ENCODE results near the gene RUNX1.

The RUNX1 gene

DNA sequence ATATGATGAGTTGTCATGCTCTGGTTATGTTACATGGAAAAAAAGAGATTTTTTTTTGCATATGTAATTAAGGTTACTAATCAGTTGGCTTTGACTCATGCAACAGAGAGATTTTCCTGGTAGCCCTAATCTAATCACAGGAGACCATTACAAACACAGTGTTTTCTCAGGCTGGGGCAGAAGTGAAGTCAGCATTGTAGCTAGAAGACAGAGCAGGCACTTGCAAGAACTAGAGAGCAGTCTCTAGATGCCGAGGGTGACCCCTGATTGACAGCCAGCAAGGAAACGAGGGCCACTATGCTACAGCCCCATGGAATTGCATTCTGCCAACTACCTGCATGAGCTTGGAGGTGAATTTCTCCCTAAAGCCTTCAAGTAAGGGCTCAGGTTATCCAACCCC, 151.3 kb downstream of the RUNX1 start:
- ChIA-PET POLR2A (interaction anchor here (1.1 kb wide), 1 partner anchor 10 kb away, joined by 3 read pairs; no protein-coding TSS in a partner anchor), CTCF (no interaction called here)
- no peak for TF ChIP-seq FOXA1 (IDR thresholded peaks at IDR 0.05)
- no peak for TF ChIP-seq NFRKB (IDR thresholded peaks at IDR 0.05)
- TF ChIP-seq, protein P1, sequence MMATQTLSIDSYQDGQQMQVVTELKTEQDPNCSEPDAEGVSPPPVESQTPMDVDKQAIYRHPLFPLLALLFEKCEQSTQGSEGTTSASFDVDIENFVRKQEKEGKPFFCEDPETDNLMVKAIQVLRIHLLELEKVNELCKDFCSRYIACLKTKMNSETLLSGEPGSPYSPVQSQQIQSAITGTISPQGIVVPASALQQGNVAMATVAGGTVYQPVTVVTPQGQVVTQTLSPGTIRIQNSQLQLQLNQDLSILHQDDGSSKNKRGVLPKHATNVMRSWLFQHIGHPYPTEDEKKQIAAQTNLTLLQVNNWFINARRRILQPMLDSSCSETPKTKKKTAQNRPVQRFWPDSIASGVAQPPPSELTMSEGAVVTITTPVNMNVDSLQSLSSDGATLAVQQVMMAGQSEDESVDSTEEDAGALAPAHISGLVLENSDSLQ (IDR thresholded peaks at IDR 0.05), result no peak
- TF ChIP-seq ARNT (IDR thresholded peaks at IDR 0.05), result no peak
- no peak for TF ChIP-seq HDGF (IDR thresholded peaks at IDR 0.05; ENCODE audit: borderline replicate concordance)
- no peak for TF ChIP-seq FOXM1 (IDR thresholded peaks at IDR 0.05; ENCODE audit: borderline replicate concordance)
- no peak for TF ChIP-seq TARDBP (IDR thresholded peaks at IDR 0.05)
- no peak for TF ChIP-seq LEF1 (IDR thresholded peaks at IDR 0.05; ENCODE audit: borderline replicate concordance)
- TF ChIP-seq SP1 (IDR thresholded peaks at IDR 0.05), result no peak
- no peak for TF ChIP-seq BHLHE40 (IDR thresholded peaks at IDR 0.05; ENCODE audit: borderline replicate concordance)
- TF ChIP-seq L3MBTL2 (conservative IDR thresholded peaks at IDR 0.05), result no peak
- TF ChIP-seq FOXK2 (IDR thresholded peaks at IDR 0.05), result no peak
- no peak for TF ChIP-seq CTBP1 (IDR thresholded peaks at IDR 0.05; ENCODE audit: borderline replicate concordance)
- no peak for TF ChIP-seq ELF4 (IDR thresholded peaks at IDR 0.05)
- DNase-seq (ENCODE audit: extremely low spot score), result no peak

- no peak for DNase-seq (ENCODE audit: extremely low spot score)
- CTCF ChIA-PET, result no interaction called here
- TF ChIP-seq FOXA1 (IDR thresholded peaks at IDR 0.05) (no peak), NFRKB (IDR thresholded peaks at IDR 0.05) (no peak), SUZ12 (IDR thresholded peaks at IDR 0.05) (no peak), ELF4 (IDR thresholded peaks at IDR 0.05) (no peak), LEF1 (IDR thresholded peaks at IDR 0.05; ENCODE audit: borderline replicate concordance) (no peak), FOXK2 (IDR thresholded peaks at IDR 0.05) (no peak), HDGF (IDR thresholded peaks at IDR 0.05; ENCODE audit: borderline replicate concordance) (no peak), CTBP1 (IDR thresholded peaks at IDR 0.05; ENCODE audit: borderline replicate concordance) (no peak), BHLHE40 (IDR thresholded peaks at IDR 0.05; ENCODE audit: borderline replicate concordance) (no peak), ARNT (IDR thresholded peaks at IDR 0.05) (no peak), L3MBTL2 (conservative IDR thresholded peaks at IDR 0.05) (no peak), ZNF384 (IDR thresholded peaks at IDR 0.05) (no peak)
- POLR2A ChIA-PET, result no interaction called here
These were observed 154.7 kb downstream of the RUNX1 start for GRCh38 chr21:34894401-34894800.

GRCh38 chr21:34892209-34892608, 156.9 kb downstream of the RUNX1 start:
- no peak for DNase-seq (ENCODE audit: extremely low spot score)
- ChIA-PET CTCF (interaction anchor here (0.8 kb wide), 1 partner anchor 314 kb away, joined by 3 read pairs; no protein-coding TSS in a partner anchor), POLR2A (no interaction called here)
- TF ChIP-seq SUZ12 (IDR thresholded peaks at IDR 0.05), result no peak
- no peak for TF ChIP-seq CTBP1 (IDR thresholded peaks at IDR 0.05; ENCODE audit: borderline replicate concordance)
- no peak for TF ChIP-seq SP1 (IDR thresholded peaks at IDR 0.05)
- no peak for TF ChIP-seq ELF4 (IDR thresholded peaks at IDR 0.05)
- no peak for TF ChIP-seq LEF1 (IDR thresholded peaks at IDR 0.05; ENCODE audit: borderline replicate concordance)
- TF ChIP-seq ZNF384 (IDR thresholded peaks at IDR 0.05), result no peak
- no peak for TF ChIP-seq FOXK2 (IDR thresholded peaks at IDR 0.05)
- no peak for TF ChIP-seq FOXA1 (IDR thresholded peaks at IDR 0.05)
- no peak for TF ChIP-seq L3MBTL2 (conservative IDR thresholded peaks at IDR 0.05)
- no peak for TF ChIP-seq HDGF (IDR thresholded peaks at IDR 0.05; ENCODE audit: borderline replicate concordance)
- TF ChIP-seq NFRKB (IDR thresholded peaks at IDR 0.05), result no peak
- TF ChIP-seq TARDBP (IDR thresholded peaks at IDR 0.05), result no peak
- no peak for TF ChIP-seq ARNT (IDR thresholded peaks at IDR 0.05)
- TF ChIP-seq, protein P1 (IDR thresholded peaks at IDR 0.05), result no peak

DNA sequence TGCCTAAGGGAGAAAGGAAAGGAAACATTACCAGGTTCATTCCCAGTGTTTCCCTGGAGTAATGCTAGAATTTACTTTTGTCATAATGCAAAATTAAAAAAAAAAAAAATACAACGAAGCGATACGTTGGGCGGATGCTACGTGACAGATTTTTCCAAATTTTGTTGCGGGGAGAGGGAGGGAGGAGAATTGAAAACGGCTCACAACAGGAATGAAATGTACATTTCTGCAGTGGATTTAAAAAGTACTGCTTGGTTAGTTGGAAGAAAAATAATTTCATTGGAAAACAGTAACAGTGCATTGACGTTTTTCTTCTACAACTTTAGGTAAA, 157.5 kb downstream of the RUNX1 start:
- ChIA-PET CTCF (no interaction called here), POLR2A (no interaction called here)
- no peak for DNase-seq (ENCODE audit: extremely low spot score)
- TF ChIP-seq CTBP1 (IDR thresholded peaks at IDR 0.05; ENCODE audit: borderline replicate concordance) (no peak), ELF4 (IDR thresholded peaks at IDR 0.05) (no peak), FOXM1 (IDR thresholded peaks at IDR 0.05; ENCODE audit: borderline replicate concordance) (no peak), L3MBTL2 (conservative IDR thresholded peaks at IDR 0.05) (no peak), SP1 (IDR thresholded peaks at IDR 0.05) (no peak), FOXA1 (IDR thresholded peaks at IDR 0.05) (no peak), FOXK2 (IDR thresholded peaks at IDR 0.05) (no peak), ARNT (IDR thresholded peaks at IDR 0.05) (no peak), ZNF384 (IDR thresholded peaks at IDR 0.05) (no peak), NFRKB (IDR thresholded peaks at IDR 0.05) (no peak), TARDBP (IDR thresholded peaks at IDR 0.05) (no peak), HDGF (IDR thresholded peaks at IDR 0.05; ENCODE audit: borderline replicate concordance) (no peak), SUZ12 (IDR thresholded peaks at IDR 0.05) (no peak), BHLHE40 (IDR thresholded peaks at IDR 0.05; ENCODE audit: borderline replicate concordance) (no peak), LEF1 (IDR thresholded peaks at IDR 0.05; ENCODE audit: borderline replicate concordance) (no peak)
- TF ChIP-seq, protein P1 (IDR thresholded peaks at IDR 0.05), result no peak

DNA sequence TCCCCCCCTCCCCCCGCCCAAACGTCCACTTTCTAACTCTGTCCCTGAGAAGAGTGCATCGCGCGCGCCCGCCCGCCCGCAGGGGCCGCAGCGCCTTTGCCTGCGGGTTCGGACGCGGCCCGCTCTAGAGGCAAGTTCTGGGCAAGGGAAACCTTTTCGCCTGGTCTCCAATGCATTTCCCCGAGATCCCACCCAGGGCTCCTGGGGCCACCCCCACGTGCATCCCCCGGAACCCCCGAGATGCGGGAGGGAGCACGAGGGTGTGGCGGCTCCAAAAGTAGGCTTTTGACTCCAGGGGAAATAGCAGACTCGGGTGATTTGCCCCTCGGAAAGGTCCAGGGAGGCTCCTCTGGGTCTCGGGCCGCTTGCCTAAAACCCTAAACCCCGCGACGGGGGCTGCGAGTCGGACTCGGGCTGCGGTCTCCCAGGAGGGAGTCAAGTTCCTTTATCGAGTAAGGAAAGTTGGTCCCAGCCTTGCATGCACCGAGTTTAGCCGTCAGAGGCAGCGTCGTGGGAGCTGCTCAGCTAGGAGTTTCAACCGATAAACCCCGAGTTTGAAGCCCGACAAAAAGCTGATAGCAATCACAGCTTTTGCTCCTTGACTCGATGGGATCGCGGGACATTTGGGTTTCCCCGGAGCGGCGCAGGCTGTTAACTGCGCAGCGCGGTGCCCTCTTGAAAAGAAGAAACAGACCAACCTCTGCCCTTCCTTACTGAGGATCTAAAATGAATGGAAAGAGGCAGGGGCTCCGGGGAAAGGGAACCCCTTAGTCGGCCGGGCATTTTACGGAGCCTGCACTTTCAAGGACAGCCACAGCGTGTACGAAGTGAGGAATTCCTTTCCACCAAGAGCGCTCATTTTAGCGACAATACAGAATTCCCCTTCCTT, 158.1 kb downstream of the RUNX1 start:
- no peak for DNase-seq (ENCODE audit: extremely low spot score)
- no peak for TF ChIP-seq BHLHE40 (IDR thresholded peaks at IDR 0.05; ENCODE audit: borderline replicate concordance)
- no peak for TF ChIP-seq HDGF (IDR thresholded peaks at IDR 0.05; ENCODE audit: borderline replicate concordance)
- no peak for TF ChIP-seq FOXA1 (IDR thresholded peaks at IDR 0.05)
- TF ChIP-seq CTBP1 (IDR thresholded peaks at IDR 0.05; ENCODE audit: borderline replicate concordance), result no peak
- no peak for TF ChIP-seq NFRKB (IDR thresholded peaks at IDR 0.05)
- TF ChIP-seq TARDBP (IDR thresholded peaks at IDR 0.05), result no peak
- TF ChIP-seq FOXM1 (IDR thresholded peaks at IDR 0.05; ENCODE audit: borderline replicate concordance), result no peak
- TF ChIP-seq SUZ12 (IDR thresholded peaks at IDR 0.05), result no peak
- TF ChIP-seq SP1 (IDR thresholded peaks at IDR 0.05), result no peak
- no peak for TF ChIP-seq ELF4 (IDR thresholded peaks at IDR 0.05)
- TF ChIP-seq, protein P1 (IDR thresholded peaks at IDR 0.05), result no peak
- no peak for TF ChIP-seq LEF1 (IDR thresholded peaks at IDR 0.05; ENCODE audit: borderline replicate concordance)
- ChIA-PET CTCF (no interaction called here), POLR2A (interaction anchor here (1.2 kb wide), 1 partner anchor 509 kb away, joined by 6 read pairs; no protein-coding TSS in a partner anchor)

Data from HEK293T (cell line).